IMR-90 (cell line): ENCODE results near the gene TMCO1. TPM values are rescaled to one million over a fixed set of nuclear protein-coding genes. Genes with fewer than 3 reads are reported as not detected.

Experiments used
- ATAC-seq: fragments of 200-7000 bp; cut with Tn5 transposase; 2 replicates; pipeline ENCODE4 v1.9.1; 2020; ENCODE audit warnings: low read depth, mild to moderate bottlenecking, moderate library complexity
- BruUV-seq: library from RNA; stranded (reverse); fragments of 400-500 nt; replicated peaks from 2 replicates; lab custom pipeline; 2021; lab: Mats Ljungman, UMichigan
- CTCF ChIA-PET: fragments of 300-600 bp; formaldehyde crosslinking; extraction: SDS; loops from one replicate; lab custom pipeline; 2021; ENCODE audit warnings: antibody characterized with exemption; lab: Yijun Ruan, JAX
- POLR2A ChIA-PET: fragments of 300-600 bp; sonication (Branson Sonifier 250); formaldehyde crosslinking; loops from one replicate; lab custom pipeline; 2022; ENCODE audit warnings: antibody characterized with exemption; ENCODE audit not compliant: unreplicated experiment; lab: Charles Lee
- DNase-seq: peaks from one replicate; pipeline ENCODE4 v3.0.0; 2013
- H2AFZ ChIP-seq: replicated peaks from 2 replicates; pipeline ENCODE3; 2013; ENCODE audit warnings: low read length, mild to moderate bottlenecking; ENCODE audit not compliant: poor library complexity
- H2AK5ac ChIP-seq: 2 replicates; pipeline ENCODE4 v1.6.1; 2013; ENCODE audit warnings: low read depth, low read length, inconsistent platforms
- H2AK9ac ChIP-seq: replicated peaks from 2 replicates; pipeline ENCODE3; 2013; ENCODE audit warnings: mild to moderate bottlenecking, low read depth, low read length, moderate library complexity; ENCODE audit not compliant: poor library complexity
- H2BK120ac ChIP-seq: 2 replicates; pipeline ENCODE4 v1.6.1; 2013; ENCODE audit warnings: low read depth, low read length, inconsistent platforms
- H2BK15ac ChIP-seq: 3 replicates; pipeline ENCODE4 v1.6.1; 2013; ENCODE audit warnings: low read depth, low read length, inconsistent platforms
- H2BK20ac ChIP-seq: 2 replicates; pipeline ENCODE4 v1.6.1; 2013; ENCODE audit warnings: low read depth, mild to moderate bottlenecking, inconsistent platforms, low read length, moderate library complexity
- H2BK5ac ChIP-seq: 2 replicates; pipeline ENCODE4 v1.6.1; 2013; ENCODE audit warnings: mild to moderate bottlenecking, low read depth, low read length, inconsistent platforms; ENCODE audit not compliant: poor library complexity, severe bottlenecking
- H3K14ac ChIP-seq: replicated peaks from 2 replicates; pipeline ENCODE4 v1.6.1; 2013; ENCODE audit warnings: low read depth, low read length, inconsistent platforms
- H3K18ac ChIP-seq: 2 replicates; pipeline ENCODE4 v1.6.1; 2013; ENCODE audit warnings: low read depth, low read length, control low read depth
- H3K23ac ChIP-seq: 2 replicates; pipeline ENCODE4 v1.6.1; 2013; ENCODE audit warnings: low read depth, low read length, inconsistent platforms
- H3K27ac ChIP-seq: 2 replicates; pipeline ENCODE4 v1.5.1; 2013; ENCODE audit warnings: mild to moderate bottlenecking, control low read depth, low read length; ENCODE audit not compliant: insufficient read depth
- H3K27me3 ChIP-seq: 2 replicates; pipeline ENCODE4 v1.6.1; 2013; ENCODE audit warnings: low read length; ENCODE audit not compliant: control insufficient read depth, insufficient read depth
- H3K36me3 ChIP-seq: 2 replicates; pipeline ENCODE4 v1.6.1; 2013; ENCODE audit warnings: low read length, mixed read lengths; ENCODE audit not compliant: control insufficient read depth, insufficient read depth
- H3K4ac ChIP-seq: 2 replicates; pipeline ENCODE4 v1.6.1; 2013; ENCODE audit warnings: low read depth, low read length, inconsistent platforms
- H3K4me1 ChIP-seq: 2 replicates; pipeline ENCODE4 v1.6.1; 2013; ENCODE audit warnings: low read length, mixed read lengths; ENCODE audit not compliant: control insufficient read depth, insufficient read depth
- H3K4me2 ChIP-seq: 2 replicates; pipeline ENCODE4 v1.6.1; 2013; ENCODE audit warnings: low read depth, mild to moderate bottlenecking, control low read depth, low read length, moderate library complexity
- H3K4me3 ChIP-seq: 2 replicates; pipeline ENCODE4 v1.5.1; 2013; ENCODE audit warnings: low read depth, mild to moderate bottlenecking, control low read depth, low read length, moderate library complexity; ENCODE audit not compliant: insufficient read depth
- H3K56ac ChIP-seq: 2 replicates; pipeline ENCODE4 v1.6.1; 2013; ENCODE audit warnings: low read length, inconsistent platforms; ENCODE audit not compliant: insufficient read depth; ENCODE audit errors: extremely low read depth
- H3K79me1 ChIP-seq, 2 experiments: 2 replicates each; pipeline ENCODE4 v1.6.1; 2013; ENCODE audit warnings: low read length in 2 of 2, inconsistent platforms in 1 of 2, low read depth in 1 of 2
- H3K9ac ChIP-seq: 2 replicates; pipeline ENCODE4 v1.6.1; 2013; ENCODE audit warnings: low read depth, low read length, control low read depth
- H3K9me1 ChIP-seq: 2 replicates; pipeline ENCODE4 v1.6.1; 2013; ENCODE audit warnings: low read length, inconsistent platforms; ENCODE audit not compliant: insufficient read depth
- H3K9me3 ChIP-seq: 2 replicates; pipeline ENCODE4 v1.6.1; 2013; ENCODE audit warnings: low read length; ENCODE audit not compliant: control insufficient read depth, insufficient read depth
- H4K20me1 ChIP-seq: 2 replicates; pipeline ENCODE4 v1.6.1; 2013; ENCODE audit warnings: low read length, inconsistent platforms; ENCODE audit not compliant: insufficient read depth
- H4K5ac ChIP-seq: 2 replicates; pipeline ENCODE4 v1.6.1; 2013; ENCODE audit warnings: mild to moderate bottlenecking, low read depth, low read length, control low read depth
- H4K8ac ChIP-seq, 2 experiments: 2 replicates each; pipeline ENCODE4 v1.6.1; 2013; ENCODE audit warnings: low read depth in 2 of 2, low read length in 2 of 2, control low read depth in 1 of 2, inconsistent platforms in 1 of 2
- H4K91ac ChIP-seq: 2 replicates; pipeline ENCODE4 v1.6.1; 2013; ENCODE audit warnings: low read depth, low read length, inconsistent platforms; ENCODE audit not compliant: insufficient read depth
- BHLHE40 ChIP-seq: fragments of 150-350 bp; IDR thresholded peaks from 2 replicates; pipeline ENCODE4 v1.6.1; 2016; ENCODE audit warnings: mild to moderate bottlenecking, low read depth, low read length
- CEBPB ChIP-seq: IDR thresholded peaks from 2 replicates; pipeline ENCODE4 v1.6.1; 2012; ENCODE audit warnings: low read depth, low read length, improper control_type of control experiment
- CHD1 ChIP-seq: IDR thresholded peaks from 2 replicates; pipeline ENCODE4 v1.6.1; 2012; ENCODE audit warnings: low read depth, low read length, improper control_type of control experiment
- ELK1 ChIP-seq: fragments of 150-350 bp; IDR thresholded peaks from 2 replicates; pipeline ENCODE4 v1.6.1; 2016; ENCODE audit warnings: low read depth, mild to moderate bottlenecking, low read length, moderate library complexity, borderline replicate concordance
- FOS ChIP-seq: fragments of 150-350 bp; IDR thresholded peaks from 2 replicates; pipeline ENCODE4 v1.6.1; 2016; ENCODE audit warnings: low read depth, low read length
- MAFK ChIP-seq: IDR thresholded peaks from 2 replicates; pipeline ENCODE4 v1.6.1; 2012; ENCODE audit warnings: low read depth, low read length, improper control_type of control experiment
- MAZ ChIP-seq: IDR thresholded peaks from 2 replicates; pipeline ENCODE4 v1.6.1; 2012; ENCODE audit warnings: low read depth, mild to moderate bottlenecking, low read length, improper control_type of control experiment, moderate library complexity, borderline replicate concordance
- MXI1 ChIP-seq: IDR thresholded peaks from 2 replicates; pipeline ENCODE4 v1.6.1; 2012; ENCODE audit warnings: low read depth, mild to moderate bottlenecking, low read length, moderate library complexity, borderline replicate concordance
- NFE2L2 ChIP-seq: fragments of 150-350 bp; IDR thresholded peaks from 2 replicates; pipeline ENCODE4 v1.6.1; 2016; ENCODE audit warnings: low read depth, mild to moderate bottlenecking, low read length
- POLR2A ChIP-seq: IDR thresholded peaks from 2 replicates; pipeline ENCODE4 v1.6.1; 2012; ENCODE audit warnings: mild to moderate bottlenecking, low read depth, low read length
- RAD21 ChIP-seq: IDR thresholded peaks from 2 replicates; pipeline ENCODE4 v1.6.1; 2012; ENCODE audit warnings: low read length, improper control_type of control experiment
- RCOR1 ChIP-seq: IDR thresholded peaks from 2 replicates; pipeline ENCODE4 v1.6.1; 2012; ENCODE audit warnings: mild to moderate bottlenecking, low read length, improper control_type of control experiment; ENCODE audit not compliant: insufficient replicate concordance
- RFX5 ChIP-seq: IDR thresholded peaks from 2 replicates; pipeline ENCODE4 v1.8.0; 2012; ENCODE audit warnings: low read depth, mild to moderate bottlenecking, low read length, moderate library complexity
- SMC3 ChIP-seq: fragments of 150-350 bp; IDR thresholded peaks from 2 replicates; pipeline ENCODE4 v1.6.1; 2016; ENCODE audit warnings: low read depth, mild to moderate bottlenecking, antibody characterized with exemption, low read length, moderate library complexity
- USF2 ChIP-seq: fragments of 150-350 bp; IDR thresholded peaks from 2 replicates; pipeline ENCODE4 v1.6.1; 2017; ENCODE audit warnings: mild to moderate bottlenecking, antibody characterized with exemption, low read length, low read depth
- WGBS, 2 experiments: methylation state at CpG; one replicate each; pipeline versions ENCODE4 v1.1.5 to v1.1.7; 2013; ENCODE audit warnings: missing lambda C conversion rate in 2 of 2; ENCODE audit not compliant: insufficient read length in 1 of 2; ENCODE audit errors: extremely low coverage in 2 of 2; 5-methylcytosine and 5-hydroxymethylcytosine counted together
- dilution Hi-C: fragments of 300-500 bp; cut with HindIII; formaldehyde crosslinking; loops from one replicate; pipeline ENCODE4 v1.14.3; 2018; ENCODE audit warnings: low sequenced_read_pairs; ENCODE audit not compliant: unreplicated experiment
- in situ Hi-C: fragments of 300-500 bp; cut with MboI; formaldehyde crosslinking; loops from 3 replicates; pipeline ENCODE4 v1.14.3; 2019; ENCODE audit warnings: low sequenced_read_pairs, inconsistent platforms, mixed read lengths
- intact Hi-C: fragments of 100-400 bp; cut with micrococcal nuclease; formaldehyde crosslinking; loops from 2 replicates; pipeline ENCODE4 v1.10.0; 2022
- polyA plus RNA-seq, 3 experiments: library from polyadenylated mRNA; depleted of rRNA; stranded (reverse); fragments of >200 nt; gene quantifications; 2 replicates each; pipeline ENCODE4 v1.2.3, GENCODE V29; 2012; ENCODE audit warnings: low replicate concordance in 1 of 3
- total RNA-seq: library from RNA; depleted of rRNA; stranded (reverse); fragments of >200 nt; gene quantifications from 2 replicates; pipeline ENCODE4 v1.2.3, GENCODE V29; 2012
- TF ChIP-seq, protein P1 (sequence below): conservative IDR thresholded peaks from 2 replicates; pipeline ENCODE4 v1.5.1; 2012; ENCODE audit warnings: mild to moderate bottlenecking, low read depth, low read length, improper control_type of control experiment

Gene TMCO1
- total and polyA plus RNA-seq, 2 of the 4 experiments (the other 2 are of a cell fraction) = 86.4 to 113 TPM

- dilution Hi-C loops = no loop called here
- Histone ChIP-seq H2AFZ (no peak overlapping the region), H3K23ac (no peak overlapping the region), H2BK15ac (no peak overlapping the region), H3K9me1 (no peaks in the 10 kb centered on the region), H2AK5ac (no peak overlapping the region), H3K27ac (no peak overlapping the region), H3K9ac (no peak overlapping the region), H2AK9ac (no peak overlapping the region), H3K18ac (no peak overlapping the region), H3K27me3 (no peaks in the 10 kb centered on the region), H3K4ac (no peak overlapping the region), H4K5ac (no peak overlapping the region), H2BK20ac (no peak overlapping the region), H2BK120ac (no peak overlapping the region), H3K36me3 (no peaks in the 10 kb centered on the region), H4K8ac (no peak overlapping the region), H3K79me1 (no peaks in the 10 kb centered on the region), H3K4me2 (no peak overlapping the region), H4K91ac (no peak overlapping the region), H3K4me3 (no peak overlapping the region), H3K56ac (no peak overlapping the region), H3K14ac (no peak overlapping the region), H4K20me1 (no peaks in the 10 kb centered on the region), H2BK5ac (no peak overlapping the region), H3K4me1 (no peaks in the 10 kb centered on the region; the same call in 1 of the 2 replicates), H3K9me3 (no peaks in the 10 kb centered on the region)
- intact Hi-C loops = no loop called here
- ChIA-PET CTCF (no interaction called here), POLR2A (interaction anchor here (0.5 kb wide), 1 partner anchor 19 kb away, joined by 3 read pairs; no protein-coding TSS in a partner anchor)
- TF ChIP-seq SMC3 (no peak), ELK1 (no peak), MAFK (no peak), MAZ (no peak), BHLHE40 (no peak), RAD21 (no peak), RCOR1 (no peak), MXI1 (no peak), RFX5 (no peak), CHD1 (no peak), USF2 (no peak), CEBPB (no peak), POLR2A (no peak), NFE2L2 (no peak), FOS (no peak)
- TF ChIP-seq, protein P1, sequence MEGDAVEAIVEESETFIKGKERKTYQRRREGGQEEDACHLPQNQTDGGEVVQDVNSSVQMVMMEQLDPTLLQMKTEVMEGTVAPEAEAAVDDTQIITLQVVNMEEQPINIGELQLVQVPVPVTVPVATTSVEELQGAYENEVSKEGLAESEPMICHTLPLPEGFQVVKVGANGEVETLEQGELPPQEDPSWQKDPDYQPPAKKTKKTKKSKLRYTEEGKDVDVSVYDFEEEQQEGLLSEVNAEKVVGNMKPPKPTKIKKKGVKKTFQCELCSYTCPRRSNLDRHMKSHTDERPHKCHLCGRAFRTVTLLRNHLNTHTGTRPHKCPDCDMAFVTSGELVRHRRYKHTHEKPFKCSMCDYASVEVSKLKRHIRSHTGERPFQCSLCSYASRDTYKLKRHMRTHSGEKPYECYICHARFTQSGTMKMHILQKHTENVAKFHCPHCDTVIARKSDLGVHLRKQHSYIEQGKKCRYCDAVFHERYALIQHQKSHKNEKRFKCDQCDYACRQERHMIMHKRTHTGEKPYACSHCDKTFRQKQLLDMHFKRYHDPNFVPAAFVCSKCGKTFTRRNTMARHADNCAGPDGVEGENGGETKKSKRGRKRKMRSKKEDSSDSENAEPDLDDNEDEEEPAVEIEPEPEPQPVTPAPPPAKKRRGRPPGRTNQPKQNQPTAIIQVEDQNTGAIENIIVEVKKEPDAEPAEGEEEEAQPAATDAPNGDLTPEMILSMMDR = no peak
- DNase-seq (no peak), ATAC-seq (no peak)
- BruUV-seq = no TSS peak
- in situ Hi-C loops = no loop called here
- 67% methylated on average over 1 of the region's 13 CpGs; no CpG with 5 or more reads in 1 of the 2 experiments for WGBS, 2 experiments
These were observed 48.3 kb upstream of the TMCO1 start for GRCh38 chr1:165816826-165817497.
